Spleen (tissue), 7 donors: ENCODE results near the gene ZNF496.

ENCODE experiments used
- CTCF ChIP-seq, 11 experiments: fragments of 200-600 bp in 7 of 11; fragments of 450-650 bp in 4 of 11; sonication (generic) in 4 of 11; IDR thresholded peaks in 8 of 11; conservative IDR thresholded peaks in 3 of 11; 1 replicate in 7 of 11; 2 replicates in 4 of 11; pipeline versions ENCODE4 v1.4.0 to v1.8.0; 2016 to 2021; ENCODE audit warnings: antibody characterized with exemption in 11 of 11, inconsistent platforms in 4 of 11, mild to moderate bottlenecking in 1 of 11
- POLR2A ChIP-seq, 3 donors: fragments of 450-650 bp; IDR thresholded peaks; one replicate each; pipeline ENCODE4 v1.5.1; 2017; ENCODE audit warnings: antibody characterized with exemption in 3 of 3, mild to moderate bottlenecking in 1 of 3
- donor health status: DM: no; HTN: no; CAD: no; lungs with moderate emphysema.
- donor health status: DM: no; HTN: no; CAD: no.
- donor health status: DM: no; HTN: no; CAD: no.

- TF ChIP-seq CTCF (IDR thresholded peaks at IDR 0.05 in 8 of 11, conservative IDR thresholded peaks at IDR 0.05 in 3 of 11): no peak
- no peak for TF ChIP-seq POLR2A (IDR thresholded peaks at IDR 0.05)
These were observed 1.0 kb downstream of the ZNF496 start for GRCh38 chr1:247330548-247331171.
